K562 (cell line): ENCODE results near the gene COL24A1.

Experiments
- BACH1 ChIP-seq: fragments of 200-800 bp; sonication (Bioruptor generic); IDR thresholded peaks from 2 replicates; pipeline ENCODE4 v1.6.1; 2016; ENCODE audit warnings: missing genetic modification characterization, missing compliant biosample characterization
- HBP1 ChIP-seq: fragments of 450-650 bp; formaldehyde crosslinking; IDR thresholded peaks from 2 replicates; pipeline ENCODE4 v1.4.0; 2022; ENCODE audit warnings: missing genetic modification characterization
- JUNB ChIP-seq: fragments of 450-650 bp; formaldehyde crosslinking; conservative IDR thresholded peaks from 2 replicates; pipeline ENCODE4 v1.4.0; 2020; ENCODE audit warnings: mild to moderate bottlenecking
- MAFF ChIP-seq: IDR thresholded peaks from 2 replicates; pipeline ENCODE4 v1.6.1; 2012; ENCODE audit warnings: low read length, improper control_type of control experiment
- NR2C1 ChIP-seq, 2 experiments: fragments of 450-650 bp; IDR thresholded peaks; 2 replicates each; pipeline ENCODE4 v1.6.1; 2017; ENCODE audit warnings: mild to moderate bottlenecking in 2 of 2, antibody characterized with exemption in 1 of 2, inconsistent platforms in 1 of 2, missing compliant biosample characterization in 1 of 2, missing genetic modification characterization in 1 of 2
- USF2 ChIP-seq: sonication (generic); formaldehyde crosslinking; IDR thresholded peaks from 2 replicates; pipeline ENCODE4 v1.5.0; 2020; ENCODE audit warnings: missing genetic modification reagents
- ZNF175 ChIP-seq: fragments of 200-800 bp; sonication (Bioruptor generic); IDR thresholded peaks from 2 replicates; pipeline ENCODE4 v1.6.1; 2016; ENCODE audit warnings: low read depth, mild to moderate bottlenecking, missing genetic modification characterization, missing compliant biosample characterization
- ZNF347 ChIP-seq: fragments of 450-650 bp; formaldehyde crosslinking; IDR thresholded peaks from 2 replicates; pipeline ENCODE4 v1.4.0; 2020; ENCODE audit warnings: low read depth, mild to moderate bottlenecking, moderate library complexity
- ZNF668 ChIP-seq: fragments of 250-450 bp; sonication (Bioruptor Pico); IDR thresholded peaks from 2 replicates; pipeline ENCODE4 v1.8.0; 2022; ENCODE audit warnings: mild to moderate bottlenecking, inconsistent platforms
- ZNF699 ChIP-seq: fragments of 250-450 bp; sonication (Bioruptor Pico); IDR thresholded peaks from 2 replicates; pipeline ENCODE4 v1.8.0; 2021; ENCODE audit warnings: mild to moderate bottlenecking, moderate library complexity; ENCODE audit not compliant: insufficient replicate concordance
- TF ChIP-seq, protein P1 (sequence below), 3 experiments: IDR thresholded peaks in 2 of 3; conservative IDR thresholded peaks in 1 of 3; 2 replicates each; pipeline ENCODE4 v1.5.1; 2011 to 2012; ENCODE audit warnings: low read length in 3 of 3, mild to moderate bottlenecking in 3 of 3, control low read depth in 2 of 3, improper control_type of control experiment in 1 of 3, inconsistent platforms in 1 of 3, low read depth in 1 of 3, mixed read lengths in 1 of 3, moderate library complexity in 1 of 3; ENCODE audit not compliant: insufficient read depth in 2 of 3
- TF ChIP-seq, protein P2 (sequence below): fragments of 250-450 bp; sonication (Bioruptor Pico); IDR thresholded peaks from 2 replicates; pipeline ENCODE4 v1.8.0; 2022; ENCODE audit warnings: moderate library complexity, mild to moderate bottlenecking, inconsistent platforms
- TF ChIP-seq, protein P3 (sequence below), 2 experiments: fragments of 450-650 bp; formaldehyde crosslinking in 1 of 2; IDR thresholded peaks; 2 replicates each; pipeline versions ENCODE4 v1.4.0 to v1.6.1; 2014 to 2020; ENCODE audit warnings: mild to moderate bottlenecking in 2 of 2, borderline replicate concordance in 1 of 2, low read depth in 1 of 2
- TF ChIP-seq, protein P4 (sequence below), 2 experiments: IDR thresholded peaks; 2 replicates each; pipeline ENCODE4 v1.6.1; 2012; ENCODE audit warnings: improper control_type of control experiment in 2 of 2, low read depth in 2 of 2, low read length in 2 of 2, borderline replicate concordance in 1 of 2

- TF ChIP-seq, protein P1, sequence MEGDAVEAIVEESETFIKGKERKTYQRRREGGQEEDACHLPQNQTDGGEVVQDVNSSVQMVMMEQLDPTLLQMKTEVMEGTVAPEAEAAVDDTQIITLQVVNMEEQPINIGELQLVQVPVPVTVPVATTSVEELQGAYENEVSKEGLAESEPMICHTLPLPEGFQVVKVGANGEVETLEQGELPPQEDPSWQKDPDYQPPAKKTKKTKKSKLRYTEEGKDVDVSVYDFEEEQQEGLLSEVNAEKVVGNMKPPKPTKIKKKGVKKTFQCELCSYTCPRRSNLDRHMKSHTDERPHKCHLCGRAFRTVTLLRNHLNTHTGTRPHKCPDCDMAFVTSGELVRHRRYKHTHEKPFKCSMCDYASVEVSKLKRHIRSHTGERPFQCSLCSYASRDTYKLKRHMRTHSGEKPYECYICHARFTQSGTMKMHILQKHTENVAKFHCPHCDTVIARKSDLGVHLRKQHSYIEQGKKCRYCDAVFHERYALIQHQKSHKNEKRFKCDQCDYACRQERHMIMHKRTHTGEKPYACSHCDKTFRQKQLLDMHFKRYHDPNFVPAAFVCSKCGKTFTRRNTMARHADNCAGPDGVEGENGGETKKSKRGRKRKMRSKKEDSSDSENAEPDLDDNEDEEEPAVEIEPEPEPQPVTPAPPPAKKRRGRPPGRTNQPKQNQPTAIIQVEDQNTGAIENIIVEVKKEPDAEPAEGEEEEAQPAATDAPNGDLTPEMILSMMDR (IDR thresholded peaks at IDR 0.05 in 2 of 3, conservative IDR thresholded peaks at IDR 0.05 in 1 of 3; ENCODE audit: insufficient read depth in 2 of 3, low read depth in 1 of 3, low read length in 3 of 3): no peak
- TF ChIP-seq, protein P2, sequence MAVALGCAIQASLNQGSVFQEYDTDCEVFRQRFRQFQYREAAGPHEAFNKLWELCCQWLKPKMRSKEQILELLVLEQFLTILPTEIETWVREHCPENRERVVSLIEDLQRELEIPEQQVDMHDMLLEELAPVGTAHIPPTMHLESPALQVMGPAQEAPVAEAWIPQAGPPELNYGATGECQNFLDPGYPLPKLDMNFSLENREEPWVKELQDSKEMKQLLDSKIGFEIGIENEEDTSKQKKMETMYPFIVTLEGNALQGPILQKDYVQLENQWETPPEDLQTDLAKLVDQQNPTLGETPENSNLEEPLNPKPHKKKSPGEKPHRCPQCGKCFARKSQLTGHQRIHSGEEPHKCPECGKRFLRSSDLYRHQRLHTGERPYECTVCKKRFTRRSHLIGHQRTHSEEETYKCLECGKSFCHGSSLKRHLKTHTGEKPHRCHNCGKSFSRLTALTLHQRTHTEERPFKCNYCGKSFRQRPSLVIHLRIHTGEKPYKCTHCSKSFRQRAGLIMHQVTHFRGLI (CRISPR knock-in tag): no peak
- no peak for TF ChIP-seq ZNF668
- no peak for TF ChIP-seq HBP1 (CRISPR knock-in tag)
- TF ChIP-seq, protein P3, sequence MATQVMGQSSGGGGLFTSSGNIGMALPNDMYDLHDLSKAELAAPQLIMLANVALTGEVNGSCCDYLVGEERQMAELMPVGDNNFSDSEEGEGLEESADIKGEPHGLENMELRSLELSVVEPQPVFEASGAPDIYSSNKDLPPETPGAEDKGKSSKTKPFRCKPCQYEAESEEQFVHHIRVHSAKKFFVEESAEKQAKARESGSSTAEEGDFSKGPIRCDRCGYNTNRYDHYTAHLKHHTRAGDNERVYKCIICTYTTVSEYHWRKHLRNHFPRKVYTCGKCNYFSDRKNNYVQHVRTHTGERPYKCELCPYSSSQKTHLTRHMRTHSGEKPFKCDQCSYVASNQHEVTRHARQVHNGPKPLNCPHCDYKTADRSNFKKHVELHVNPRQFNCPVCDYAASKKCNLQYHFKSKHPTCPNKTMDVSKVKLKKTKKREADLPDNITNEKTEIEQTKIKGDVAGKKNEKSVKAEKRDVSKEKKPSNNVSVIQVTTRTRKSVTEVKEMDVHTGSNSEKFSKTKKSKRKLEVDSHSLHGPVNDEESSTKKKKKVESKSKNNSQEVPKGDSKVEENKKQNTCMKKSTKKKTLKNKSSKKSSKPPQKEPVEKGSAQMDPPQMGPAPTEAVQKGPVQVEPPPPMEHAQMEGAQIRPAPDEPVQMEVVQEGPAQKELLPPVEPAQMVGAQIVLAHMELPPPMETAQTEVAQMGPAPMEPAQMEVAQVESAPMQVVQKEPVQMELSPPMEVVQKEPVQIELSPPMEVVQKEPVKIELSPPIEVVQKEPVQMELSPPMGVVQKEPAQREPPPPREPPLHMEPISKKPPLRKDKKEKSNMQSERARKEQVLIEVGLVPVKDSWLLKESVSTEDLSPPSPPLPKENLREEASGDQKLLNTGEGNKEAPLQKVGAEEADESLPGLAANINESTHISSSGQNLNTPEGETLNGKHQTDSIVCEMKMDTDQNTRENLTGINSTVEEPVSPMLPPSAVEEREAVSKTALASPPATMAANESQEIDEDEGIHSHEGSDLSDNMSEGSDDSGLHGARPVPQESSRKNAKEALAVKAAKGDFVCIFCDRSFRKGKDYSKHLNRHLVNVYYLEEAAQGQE (IDR thresholded peaks at IDR 0.05; ENCODE audit: borderline replicate concordance): no peak
- TF ChIP-seq, protein P3 (CRISPR knock-in tag; IDR thresholded peaks at IDR 0.05; ENCODE audit: low read depth): no peak
- TF ChIP-seq BACH1 (tag): no peak
- no peak for TF ChIP-seq JUNB (CRISPR knock-in tag)
- no peak for TF ChIP-seq ZNF175 (CRISPR knock-in tag)
- TF ChIP-seq MAFF: no peak
- no peak for TF ChIP-seq USF2 (CRISPR knock-in tag)
- no peak for TF ChIP-seq ZNF347 (CRISPR knock-in tag)
- TF ChIP-seq NR2C1 (IDR thresholded peaks at IDR 0.05): no peak
- no peak for TF ChIP-seq NR2C1 (tag; IDR thresholded peaks at IDR 0.05)
- TF ChIP-seq, protein P4, sequence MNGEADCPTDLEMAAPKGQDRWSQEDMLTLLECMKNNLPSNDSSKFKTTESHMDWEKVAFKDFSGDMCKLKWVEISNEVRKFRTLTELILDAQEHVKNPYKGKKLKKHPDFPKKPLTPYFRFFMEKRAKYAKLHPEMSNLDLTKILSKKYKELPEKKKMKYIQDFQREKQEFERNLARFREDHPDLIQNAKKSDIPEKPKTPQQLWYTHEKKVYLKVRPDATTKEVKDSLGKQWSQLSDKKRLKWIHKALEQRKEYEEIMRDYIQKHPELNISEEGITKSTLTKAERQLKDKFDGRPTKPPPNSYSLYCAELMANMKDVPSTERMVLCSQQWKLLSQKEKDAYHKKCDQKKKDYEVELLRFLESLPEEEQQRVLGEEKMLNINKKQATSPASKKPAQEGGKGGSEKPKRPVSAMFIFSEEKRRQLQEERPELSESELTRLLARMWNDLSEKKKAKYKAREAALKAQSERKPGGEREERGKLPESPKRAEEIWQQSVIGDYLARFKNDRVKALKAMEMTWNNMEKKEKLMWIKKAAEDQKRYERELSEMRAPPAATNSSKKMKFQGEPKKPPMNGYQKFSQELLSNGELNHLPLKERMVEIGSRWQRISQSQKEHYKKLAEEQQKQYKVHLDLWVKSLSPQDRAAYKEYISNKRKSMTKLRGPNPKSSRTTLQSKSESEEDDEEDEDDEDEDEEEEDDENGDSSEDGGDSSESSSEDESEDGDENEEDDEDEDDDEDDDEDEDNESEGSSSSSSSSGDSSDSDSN (IDR thresholded peaks at IDR 0.05; ENCODE audit: borderline replicate concordance in 1 of 2, low read depth in 2 of 2, low read length in 2 of 2): no peak
- no peak for TF ChIP-seq ZNF699 (CRISPR knock-in tag)
Observed at GRCh38 chr1:86147755-86148154, 8.8 kb downstream of the COL24A1 start.
